NCI-H2107 (cell line): ENCODE data around the gene PTPRN2.
"Not testable (repeated sequence)": the region's sequence is repeated elsewhere in the genome, so short reads cannot be mapped to it uniquely, and the experiment has no call there.

Experiments used
- DNase-seq: peaks from one replicate; lab custom pipeline; 2025; lab: John Stamatoyannopoulos, UW

PTPRN2 gene

GRCh38 chr7:157996359-157997079, 591.1 kb downstream of the PTPRN2 start:
- no peak for DNase-seq

- no peak for DNase-seq
These were observed 591.8 kb downstream of the PTPRN2 start for GRCh38 chr7:157995815-157996214.

- DNase-seq, result no peak
These were observed 593.3 kb downstream of the PTPRN2 start for GRCh38 chr7:157994319-157994718.

- DNase-seq, result no peak
These were observed 594.1 kb downstream of the PTPRN2 start for GRCh38 chr7:157993406-157994105.

GRCh38 chr7:157992511-157993160, 595.0 kb downstream of the PTPRN2 start:
- DNase-seq, result no peak

GRCh38 chr7:157991761-157992160, 595.9 kb downstream of the PTPRN2 start:
- DNase-seq, result no peak

GRCh38 chr7:157991351-157991750, 596.3 kb downstream of the PTPRN2 start:
- DNase-seq, result no peak

GRCh38 chr7:157990881-157991250, 596.8 kb downstream of the PTPRN2 start:
- DNase-seq, result no peak

- no peak for DNase-seq
These were observed 597.3 kb downstream of the PTPRN2 start for GRCh38 chr7:157990226-157990880.

GRCh38 chr7:157989589-157989988, 598.0 kb downstream of the PTPRN2 start:
- DNase-seq, result no peak

- DNase-seq, result no peak
These were observed 599.7 kb downstream of the PTPRN2 start for GRCh38 chr7:157987906-157988305.

- DNase-seq, result no peak
These were observed 601.6 kb downstream of the PTPRN2 start for GRCh38 chr7:157986051-157986450.

- DNase-seq, result no peak
These were observed 602.0 kb downstream of the PTPRN2 start for GRCh38 chr7:157985636-157986035.

- no peak for DNase-seq
These were observed 603.0 kb downstream of the PTPRN2 start for GRCh38 chr7:157984423-157985163.

- DNase-seq, result no peak
These were observed 603.9 kb downstream of the PTPRN2 start for GRCh38 chr7:157983502-157984422.

- no peak for DNase-seq
These were observed 605.8 kb downstream of the PTPRN2 start for GRCh38 chr7:157981778-157982177.

GRCh38 chr7:157980774-157981173, 606.8 kb downstream of the PTPRN2 start:
- no peak for DNase-seq

- DNase-seq, result not testable (repeated sequence)
These were observed 607.3 kb downstream of the PTPRN2 start for GRCh38 chr7:157980341-157980731.

GRCh38 chr7:157979636-157980340, 607.8 kb downstream of the PTPRN2 start:
- DNase-seq, result no peak

GRCh38 chr7:157978766-157979165, 608.9 kb downstream of the PTPRN2 start:
- no peak for DNase-seq
